ENCODE results near the gene PTPRN2. TPM values are rescaled to one million over a fixed set of nuclear protein-coding genes. Genes with fewer than 3 reads are reported as not detected.

Gene PTPRN2
- total RNA-seq, 1 experiment from 2014 or later = 1.1 TPM

DNA sequence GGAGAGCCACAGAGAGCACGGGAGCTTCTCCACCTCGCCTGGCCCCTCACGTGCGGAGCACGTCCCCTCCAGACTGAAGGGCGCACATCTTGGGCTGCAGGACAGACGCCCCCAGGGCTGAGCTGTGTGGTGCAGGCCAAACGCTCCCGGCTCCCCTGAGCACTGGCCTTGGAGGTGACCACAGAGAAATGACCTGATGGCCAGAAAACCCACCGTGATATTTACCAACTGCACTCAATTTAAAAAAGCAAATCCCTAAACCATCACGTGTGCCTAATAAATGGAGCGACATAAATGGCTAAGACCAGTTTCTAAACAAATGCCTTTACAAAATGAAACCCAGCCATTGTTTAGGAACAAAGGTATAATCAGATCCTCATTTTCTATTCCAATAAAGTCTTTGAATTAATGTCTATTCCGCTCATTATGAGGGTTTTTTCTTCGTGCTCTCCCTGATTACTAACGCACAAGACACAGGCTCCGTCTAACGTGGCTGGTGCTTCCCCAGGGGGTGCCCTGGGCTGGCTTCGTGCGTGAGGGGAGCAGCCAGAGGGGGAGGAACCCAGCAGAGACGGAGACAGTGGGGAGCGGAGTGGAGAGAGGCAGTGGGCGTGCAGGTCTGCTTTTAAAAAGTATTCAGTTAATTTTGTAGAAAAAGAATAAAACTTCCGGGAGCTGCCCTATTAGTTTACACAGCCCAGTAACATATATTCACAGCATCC, 1060.5 kb downstream of the PTPRN2 start:
- POLR2A ChIA-PET = no interaction called here

DNA sequence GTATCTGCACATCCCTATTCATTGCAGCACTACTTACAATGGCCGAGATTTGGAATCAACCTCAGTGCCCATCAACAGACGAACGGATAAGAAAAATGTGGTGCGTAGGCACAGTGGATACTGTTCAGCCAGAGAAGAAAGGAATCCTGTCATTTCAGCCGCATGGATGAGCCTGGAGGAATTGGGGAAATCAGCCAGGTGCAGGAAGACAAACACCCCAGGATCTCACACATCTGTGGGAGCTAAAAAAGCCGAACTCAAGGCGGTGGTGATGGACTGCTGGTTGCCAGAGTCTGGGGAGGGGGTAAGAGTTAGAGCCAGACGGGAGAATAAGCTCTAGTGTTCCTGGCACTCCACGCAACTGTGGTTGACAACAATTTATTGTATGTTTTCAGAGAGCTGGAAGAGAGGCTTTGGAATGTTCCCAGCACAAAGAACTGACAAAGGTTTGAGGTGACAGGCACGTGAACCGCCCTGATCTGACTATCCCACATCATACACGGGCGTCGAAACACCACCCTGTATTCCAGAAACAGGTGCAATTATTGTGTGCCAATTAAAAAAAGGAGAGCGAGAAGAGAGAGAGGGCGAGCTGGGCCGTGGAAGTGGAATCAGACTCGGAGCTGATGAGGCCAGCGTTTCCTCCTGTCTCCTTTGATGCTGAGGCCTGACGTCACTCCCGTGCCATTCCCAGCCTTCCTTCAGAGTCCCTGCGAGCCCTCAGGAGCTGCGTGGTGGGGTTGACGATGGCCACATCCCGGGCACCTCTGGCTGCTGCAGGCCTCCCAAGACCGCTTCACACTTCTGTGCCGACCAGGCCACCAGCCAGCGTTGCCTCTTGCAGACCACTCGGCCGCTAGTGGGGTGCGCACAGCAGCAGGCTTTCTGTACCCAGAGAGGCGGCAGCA, 1061.4 kb downstream of the PTPRN2 start:
- in situ Hi-C loops (cut with HindIII; ENCODE audit: low pct_unique_long_range_greater_than_20kb, low sequenced_read_pairs) = no loop called here
- POLR2A ChIA-PET = no interaction called here
- Histone ChIP-seq H3K36me3 (ENCODE audit: control insufficient read depth, insufficient read depth, low read length) (no peaks in the 10 kb centered on the region), H3K9me3 (ENCODE audit: control insufficient read depth, insufficient read depth, low read depth, low read length) (no peaks in the 10 kb centered on the region), H3K27ac (ENCODE audit: low read length) (no peak overlapping the region), H3K4me3 (ENCODE audit: low read depth in 2 of 2, low read length in 2 of 2) (no peak overlapping the region), H3K4me1 (ENCODE audit: control insufficient read depth, insufficient read depth, low read length) (no peaks in the 10 kb centered on the region), H3K27me3 (ENCODE audit: control insufficient read depth, insufficient read depth, low read length) (no peaks in the 10 kb centered on the region)
- ATAC-seq (no peak), DNase-seq (ENCODE audit: low read depth, low spot score) (no peak)
- no peak for TF ChIP-seq SIN3A (IDR thresholded peaks at IDR 0.05; ENCODE audit: borderline replicate concordance, insufficient read depth, low read depth, low read length)
- TF ChIP-seq TCF7L2 (IDR thresholded peaks at IDR 0.05; ENCODE audit: low read depth, low read length) = no peak
- TF ChIP-seq, protein P1, sequence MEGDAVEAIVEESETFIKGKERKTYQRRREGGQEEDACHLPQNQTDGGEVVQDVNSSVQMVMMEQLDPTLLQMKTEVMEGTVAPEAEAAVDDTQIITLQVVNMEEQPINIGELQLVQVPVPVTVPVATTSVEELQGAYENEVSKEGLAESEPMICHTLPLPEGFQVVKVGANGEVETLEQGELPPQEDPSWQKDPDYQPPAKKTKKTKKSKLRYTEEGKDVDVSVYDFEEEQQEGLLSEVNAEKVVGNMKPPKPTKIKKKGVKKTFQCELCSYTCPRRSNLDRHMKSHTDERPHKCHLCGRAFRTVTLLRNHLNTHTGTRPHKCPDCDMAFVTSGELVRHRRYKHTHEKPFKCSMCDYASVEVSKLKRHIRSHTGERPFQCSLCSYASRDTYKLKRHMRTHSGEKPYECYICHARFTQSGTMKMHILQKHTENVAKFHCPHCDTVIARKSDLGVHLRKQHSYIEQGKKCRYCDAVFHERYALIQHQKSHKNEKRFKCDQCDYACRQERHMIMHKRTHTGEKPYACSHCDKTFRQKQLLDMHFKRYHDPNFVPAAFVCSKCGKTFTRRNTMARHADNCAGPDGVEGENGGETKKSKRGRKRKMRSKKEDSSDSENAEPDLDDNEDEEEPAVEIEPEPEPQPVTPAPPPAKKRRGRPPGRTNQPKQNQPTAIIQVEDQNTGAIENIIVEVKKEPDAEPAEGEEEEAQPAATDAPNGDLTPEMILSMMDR (IDR thresholded peaks at IDR 0.05) = no peak
- TF ChIP-seq, protein P2, sequence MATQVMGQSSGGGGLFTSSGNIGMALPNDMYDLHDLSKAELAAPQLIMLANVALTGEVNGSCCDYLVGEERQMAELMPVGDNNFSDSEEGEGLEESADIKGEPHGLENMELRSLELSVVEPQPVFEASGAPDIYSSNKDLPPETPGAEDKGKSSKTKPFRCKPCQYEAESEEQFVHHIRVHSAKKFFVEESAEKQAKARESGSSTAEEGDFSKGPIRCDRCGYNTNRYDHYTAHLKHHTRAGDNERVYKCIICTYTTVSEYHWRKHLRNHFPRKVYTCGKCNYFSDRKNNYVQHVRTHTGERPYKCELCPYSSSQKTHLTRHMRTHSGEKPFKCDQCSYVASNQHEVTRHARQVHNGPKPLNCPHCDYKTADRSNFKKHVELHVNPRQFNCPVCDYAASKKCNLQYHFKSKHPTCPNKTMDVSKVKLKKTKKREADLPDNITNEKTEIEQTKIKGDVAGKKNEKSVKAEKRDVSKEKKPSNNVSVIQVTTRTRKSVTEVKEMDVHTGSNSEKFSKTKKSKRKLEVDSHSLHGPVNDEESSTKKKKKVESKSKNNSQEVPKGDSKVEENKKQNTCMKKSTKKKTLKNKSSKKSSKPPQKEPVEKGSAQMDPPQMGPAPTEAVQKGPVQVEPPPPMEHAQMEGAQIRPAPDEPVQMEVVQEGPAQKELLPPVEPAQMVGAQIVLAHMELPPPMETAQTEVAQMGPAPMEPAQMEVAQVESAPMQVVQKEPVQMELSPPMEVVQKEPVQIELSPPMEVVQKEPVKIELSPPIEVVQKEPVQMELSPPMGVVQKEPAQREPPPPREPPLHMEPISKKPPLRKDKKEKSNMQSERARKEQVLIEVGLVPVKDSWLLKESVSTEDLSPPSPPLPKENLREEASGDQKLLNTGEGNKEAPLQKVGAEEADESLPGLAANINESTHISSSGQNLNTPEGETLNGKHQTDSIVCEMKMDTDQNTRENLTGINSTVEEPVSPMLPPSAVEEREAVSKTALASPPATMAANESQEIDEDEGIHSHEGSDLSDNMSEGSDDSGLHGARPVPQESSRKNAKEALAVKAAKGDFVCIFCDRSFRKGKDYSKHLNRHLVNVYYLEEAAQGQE (IDR thresholded peaks at IDR 0.05; ENCODE audit: insufficient read depth in 1 of 2, low read depth in 2 of 2, low read length in 1 of 2) = no peak
- TF ChIP-seq POLR2AphosphoS5 (IDR thresholded peaks at IDR 0.05; ENCODE audit: low read depth, low read length) = no peak
- intact Hi-C loops (cut with micrococcal nuclease; ENCODE audit: unreplicated experiment) = no loop called here
- CTCF ChIA-PET = no interaction called here
- BruUV-seq (replicated peaks) = no TSS peak

More for the DNA sequence above, 1060.5 kb downstream of the PTPRN2 start:
- Histone ChIP-seq H3K27ac (ENCODE audit: low read length) (no peak overlapping the region), H3K4me3 (ENCODE audit: low read depth in 2 of 2, low read length in 2 of 2) (no peak overlapping the region), H3K27me3 (ENCODE audit: control insufficient read depth, insufficient read depth, low read length) (no peaks in the 10 kb centered on the region), H3K36me3 (ENCODE audit: control insufficient read depth, insufficient read depth, low read length) (no peaks in the 10 kb centered on the region), H3K9me3 (ENCODE audit: control insufficient read depth, insufficient read depth, low read depth, low read length) (no peaks in the 10 kb centered on the region), H3K4me1 (ENCODE audit: control insufficient read depth, insufficient read depth, low read length) (no peaks in the 10 kb centered on the region)
- intact Hi-C loops (cut with micrococcal nuclease; ENCODE audit: unreplicated experiment) = no loop called here
- DNase-seq (ENCODE audit: low read depth, low spot score) (no peak), ATAC-seq (no peak)
- in situ Hi-C loops (cut with HindIII; ENCODE audit: low pct_unique_long_range_greater_than_20kb, low sequenced_read_pairs) = no loop called here
- CTCF ChIA-PET = no interaction called here
- TF ChIP-seq TCF7L2 (IDR thresholded peaks at IDR 0.05; ENCODE audit: low read depth, low read length) = no peak
- TF ChIP-seq, protein P1 (IDR thresholded peaks at IDR 0.05) = no peak
- TF ChIP-seq SIN3A (IDR thresholded peaks at IDR 0.05; ENCODE audit: borderline replicate concordance, insufficient read depth, low read depth, low read length) = no peak
- no peak for TF ChIP-seq POLR2AphosphoS5 (IDR thresholded peaks at IDR 0.05; ENCODE audit: low read depth, low read length)
- TF ChIP-seq, protein P2 (IDR thresholded peaks at IDR 0.05; ENCODE audit: insufficient read depth in 1 of 2, low read depth in 2 of 2, low read length in 1 of 2) = no peak
- no TSS peak for BruUV-seq (replicated peaks)
